Activated T-helper 1 cell treated with anti-CD3 and anti-CD28 coated beads, Interleukin-12 subunit alpha, Interleukin-12 subunit beta, Interleukin-2, Interleukin-4 antibody, amounts not matched to agents 30 ng/mL and 10 ng/mL and 1 ng/mL, durations not matched to agents 14 hours and 24 hours and 36 hours (primary cell): ENCODE results near the gene GPR15. TPM values are rescaled to one million over a fixed set of nuclear protein-coding genes. Genes with fewer than 3 reads are reported as not detected.

ENCODE experiments used
- DNase-seq: peaks from one replicate; pipeline ENCODE4 v3.0.0; 2021; ENCODE audit warnings: low spot score
- H3K27ac Mint-ChIP-seq: one replicate; pipeline ENCODE4 v1.8.0; 2021; ENCODE audit warnings: mild to moderate bottlenecking, mixed read lengths
- H3K27me3 Mint-ChIP-seq: one replicate; pipeline ENCODE4 v1.8.0; 2022; ENCODE audit warnings: mild to moderate bottlenecking, moderate library complexity, mixed read lengths; ENCODE audit not compliant: insufficient read depth
- H3K36me3 Mint-ChIP-seq: one replicate; pipeline ENCODE4 v1.8.0; 2021; ENCODE audit warnings: low read depth, mixed read lengths
- H3K4me1 Mint-ChIP-seq: one replicate; pipeline ENCODE4 v1.8.0; 2021; ENCODE audit warnings: low read depth, mixed read lengths
- H3K4me3 Mint-ChIP-seq: one replicate; pipeline ENCODE4 v1.8.0; 2021; ENCODE audit warnings: mild to moderate bottlenecking, moderate library complexity, mixed read lengths
- H3K9me3 Mint-ChIP-seq: one replicate; pipeline ENCODE4 v1.8.0; 2021; ENCODE audit warnings: mixed read lengths
- intact Hi-C: fragments of 100-400 bp; cut with micrococcal nuclease; formaldehyde crosslinking; loops from one replicate; pipeline ENCODE4 v1.15.1; 2024
- total RNA-seq: library from RNA; stranded (reverse); gene quantifications from 2 replicates; pipeline ENCODE4 v1.2.3, GENCODE V29; 2022

GPR15 gene
- total RNA-seq, 1 donor from 2014 or later = 5.6 TPM

- Mint-ChIP-seq H3K4me1 (peaks cover 81% of the 10 kb centered on the region), H3K36me3 (peaks cover 67% of the 10 kb centered on the region), H3K27ac (peak overlapping the region; percentile 64), H3K9me3 (no peaks in the 10 kb centered on the region), H3K4me3 (peak overlapping the region; percentile 97), H3K27me3 (no peaks in the 10 kb centered on the region)
- DNase-seq = no peak
- intact Hi-C loops = no loop called here
These were observed 13.0 kb upstream of the GPR15 start for GRCh38 chr3:98518816-98519215.

- Mint-ChIP-seq H3K9me3 (no peaks in the 10 kb centered on the region), H3K36me3 (peaks cover 66% of the 10 kb centered on the region), H3K4me3 (peak overlapping the region; percentile 97), H3K27ac (peak overlapping the region; percentile 64), H3K4me1 (peaks cover 83% of the 10 kb centered on the region), H3K27me3 (no peaks in the 10 kb centered on the region)
- DNase-seq = no peak
- intact Hi-C loops = no loop called here
These were observed 12.4 kb upstream of the GPR15 start for GRCh38 chr3:98519351-98519750.

DNA sequence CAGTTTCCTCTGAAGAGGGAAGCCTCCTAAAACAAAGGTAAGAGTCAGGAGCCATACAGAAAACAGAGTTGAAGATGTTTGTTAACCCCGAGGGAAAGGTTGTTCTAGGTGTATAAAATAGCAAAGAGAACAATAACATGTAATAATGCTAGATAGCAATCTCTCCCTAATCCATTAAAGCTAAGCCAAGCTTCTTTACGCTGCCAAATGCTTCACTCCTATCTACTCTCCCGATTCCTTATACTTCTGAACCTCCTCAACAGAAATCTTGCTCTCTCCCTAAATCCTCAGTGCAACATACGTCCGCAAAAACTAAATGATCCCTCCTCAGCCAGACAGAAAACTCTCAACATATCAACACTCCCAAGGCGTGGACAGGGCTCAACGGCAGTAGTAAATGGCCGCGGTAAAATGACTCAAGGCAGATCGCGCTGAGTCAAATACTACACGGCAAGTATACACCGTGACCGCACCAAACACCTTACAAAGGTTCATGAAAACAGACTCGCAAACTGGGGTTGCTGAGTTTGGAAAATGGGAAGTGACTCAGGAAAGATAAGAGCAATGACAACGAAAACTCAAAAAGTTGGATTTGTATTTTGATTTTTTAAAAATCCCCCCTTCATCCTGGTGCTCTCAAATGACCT, 9.8 kb upstream of the GPR15 start:
- H3K27me3 Mint-ChIP-seq = no peaks in the 10 kb centered on the region
- peaks cover 52% of the 10 kb centered on the region for H3K36me3 Mint-ChIP-seq
- peak; percentile 53 for DNase-seq
- H3K27ac Mint-ChIP-seq = peak overlapping the region; percentile 95
- peak overlapping the region; percentile 97 for H3K4me3 Mint-ChIP-seq
- intact Hi-C loops = loop anchor here (1.0 to 10.0 kb wide), 13 partner anchors 9 to 1739 kb away; partner anchors contain the start of genes CMSS1, CPOX, CRYBG3 and DCBLD2
- H3K9me3 Mint-ChIP-seq = no peaks in the 10 kb centered on the region
- H3K4me1 Mint-ChIP-seq = peaks cover 77% of the 10 kb centered on the region

DNA sequence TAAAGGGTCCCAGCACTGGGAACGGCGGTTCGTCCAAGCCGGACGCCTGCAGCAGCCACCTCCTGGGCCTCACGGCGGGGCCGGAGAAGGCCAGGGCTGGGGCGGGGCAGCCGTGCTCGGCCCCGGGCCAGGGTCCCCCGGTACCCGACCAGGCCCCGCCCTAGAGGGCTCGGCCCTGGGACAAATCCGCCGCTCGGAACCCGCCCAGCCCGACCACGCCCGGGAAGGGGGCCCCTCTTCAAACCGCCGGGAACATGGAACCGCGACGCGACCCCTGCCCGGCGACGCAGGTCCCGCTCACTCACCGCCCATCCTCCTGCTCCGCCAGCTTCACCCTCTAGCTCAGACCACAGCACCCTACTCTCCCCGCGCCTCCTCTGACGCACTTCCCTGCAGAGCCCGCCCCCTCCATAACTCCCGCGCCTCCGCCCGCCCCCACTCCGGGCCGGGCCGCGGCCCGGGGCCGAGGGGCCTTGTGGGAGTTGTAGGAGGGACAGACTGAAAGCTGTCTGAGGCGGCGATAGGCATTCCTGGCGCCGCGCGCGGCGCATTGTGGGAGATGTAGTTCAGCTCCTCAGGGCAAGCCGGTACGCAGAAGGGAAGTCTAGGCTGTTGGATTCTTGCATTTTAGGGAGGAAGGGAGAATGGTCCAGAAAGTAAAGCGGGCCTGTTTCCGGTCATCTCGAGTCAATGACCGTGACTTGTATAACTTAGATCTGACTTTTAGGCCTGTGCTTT, 9.1 kb upstream of the GPR15 start, which contains the start of gene CLDND1:
Gene CLDND1 (minus strand): TSS at position 359 of the 738 bp plus-strand sequence. CDS start 1,478 bp downstream, outside the sequence.
- no peaks in the 10 kb centered on the region for H3K9me3 Mint-ChIP-seq
- H3K27ac Mint-ChIP-seq = peak within 1 kb of the TSS; percentile 95
- intact Hi-C loops = loop anchor here (1.0 to 10.0 kb wide), 14 partner anchors 9 to 1738 kb away; partner anchors contain the start of genes ARL6, CMSS1, CPOX and CRYBG3
- peaks cover 48% of the 10 kb centered on the region for H3K36me3 Mint-ChIP-seq
- DNase-seq = peak; percentile 95
- no peaks in the 10 kb centered on the region for H3K27me3 Mint-ChIP-seq
- H3K4me3 Mint-ChIP-seq = peak within 1 kb of the TSS; percentile 97
- peaks cover 77% of the 10 kb centered on the region for H3K4me1 Mint-ChIP-seq

DNA sequence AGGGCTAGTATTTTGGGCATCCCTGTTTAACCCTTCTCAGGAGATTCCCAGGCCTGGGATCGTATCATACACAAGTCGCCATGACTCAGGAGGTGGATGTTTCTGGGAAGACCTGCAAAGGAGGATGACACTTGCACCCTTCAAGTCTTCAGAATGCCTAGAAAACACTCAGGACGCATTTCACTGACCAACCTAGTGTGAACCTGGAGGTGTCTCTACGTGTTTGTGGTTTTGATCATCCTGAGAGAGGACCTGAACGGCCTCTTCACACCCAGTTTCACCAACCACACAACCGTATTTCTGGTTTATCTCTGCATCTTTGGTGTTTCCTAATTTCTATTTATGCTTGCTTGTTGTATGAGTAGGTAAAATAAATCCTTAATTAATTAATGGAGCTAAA, 6.3 kb upstream of the GPR15 start:
- Mint-ChIP-seq H3K27ac (peak overlapping the region; percentile 61), H3K4me3 (peak overlapping the region; percentile 53), H3K4me1 (peaks cover 71% of the 10 kb centered on the region)

DNA sequence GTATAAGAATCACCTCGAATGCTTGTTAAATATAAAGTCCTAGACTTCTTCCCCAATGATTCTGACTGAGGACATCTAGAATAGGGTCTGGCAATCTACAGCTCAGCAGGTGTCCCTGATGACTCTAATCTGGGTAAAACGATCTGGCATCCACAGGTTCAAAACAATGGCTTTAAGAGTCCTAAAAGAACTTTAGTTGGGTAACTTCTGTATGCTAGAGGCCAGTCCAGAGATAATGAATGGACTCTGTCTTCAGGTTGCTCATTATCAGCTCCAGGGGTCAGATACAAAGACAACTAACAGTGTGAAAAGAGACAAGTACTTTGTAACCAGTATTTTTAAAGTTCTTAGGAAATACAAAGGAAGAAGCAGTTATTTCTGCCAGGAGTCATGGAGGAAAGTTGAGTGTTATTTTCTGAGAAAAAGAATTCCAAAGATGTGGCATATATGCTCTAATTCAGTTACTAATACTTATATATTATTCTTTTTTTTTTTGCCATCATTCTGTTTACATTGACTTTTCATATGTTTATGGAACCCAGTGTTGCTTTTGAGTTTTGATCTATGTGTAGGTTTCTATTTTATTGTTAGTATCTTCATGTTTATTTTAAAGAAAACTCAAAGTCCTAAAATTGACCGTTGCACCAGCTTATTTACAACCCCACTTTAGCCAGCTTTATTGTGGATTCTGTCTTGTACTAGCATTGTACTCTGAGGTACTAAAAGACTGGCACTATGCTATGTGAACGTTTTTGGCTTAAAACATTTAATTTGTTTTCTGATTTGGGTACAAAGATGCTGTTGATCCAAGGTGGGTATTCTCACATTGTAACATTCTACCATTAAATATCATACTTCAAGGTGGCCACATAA, 3.1 kb upstream of the GPR15 start:
- Mint-ChIP-seq H3K36me3 (peaks cover 37% of the 10 kb centered on the region), H3K4me3 (peak overlapping the region; percentile 5), H3K9me3 (no peaks in the 10 kb centered on the region), H3K27ac (peak overlapping the region; percentile 27), H3K27me3 (no peaks in the 10 kb centered on the region), H3K4me1 (peaks cover 84% of the 10 kb centered on the region)
- no peak for DNase-seq
- intact Hi-C loops = loop anchor here (10.0 kb wide), 1 partner anchor 704 kb away; the partner anchor contains the start of gene CRYBG3

More for the DNA sequence above, 6.3 kb upstream of the GPR15 start:
- DNase-seq = no peak
- intact Hi-C loops = loop anchor here (10.0 kb wide), 1 partner anchor 701 kb away; the partner anchor contains the start of gene CRYBG3
- Mint-ChIP-seq H3K9me3 (no peaks in the 10 kb centered on the region), H3K27me3 (no peaks in the 10 kb centered on the region), H3K36me3 (peaks cover 27% of the 10 kb centered on the region)

DNA sequence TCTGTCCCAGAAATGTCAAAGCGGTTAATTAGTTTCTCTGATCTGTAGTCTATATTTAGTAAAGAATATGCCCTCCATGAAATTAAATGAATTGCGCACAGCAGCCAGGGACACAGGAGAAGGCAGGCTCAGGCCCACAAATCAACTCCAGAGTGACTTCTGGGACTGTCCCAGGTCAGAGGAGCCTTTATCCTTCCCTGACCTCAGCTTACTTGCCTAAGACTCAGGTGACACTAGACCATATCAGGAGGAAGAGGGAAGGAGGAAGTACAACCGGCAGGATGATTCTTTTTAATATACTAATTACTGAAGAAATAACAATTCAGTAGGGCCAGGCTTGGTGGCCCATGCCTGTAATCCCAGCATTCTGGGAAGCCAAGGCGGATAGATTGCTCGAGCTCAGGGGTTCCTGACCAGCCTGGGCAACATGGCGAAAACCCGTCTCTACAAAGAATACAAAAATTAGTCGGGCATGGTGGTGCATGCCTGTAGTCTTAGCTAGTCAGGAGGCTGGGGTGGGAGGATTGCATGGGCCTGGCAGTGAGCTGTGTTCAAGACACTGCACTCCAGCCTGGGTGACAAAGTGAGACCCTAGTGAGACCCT, 1.8 kb upstream of the GPR15 start:
- no peak for DNase-seq
- peak overlapping the region; percentile 60 for H3K4me3 Mint-ChIP-seq
- H3K36me3 Mint-ChIP-seq = peaks cover 33% of the 10 kb centered on the region
- intact Hi-C loops = loop anchor here (10.0 kb wide), 1 partner anchor 705 kb away; the partner anchor contains the start of gene CRYBG3
- H3K27ac Mint-ChIP-seq = peak overlapping the region; percentile 6
- H3K4me1 Mint-ChIP-seq = peaks cover 72% of the 10 kb centered on the region
- no peaks in the 10 kb centered on the region for H3K9me3 Mint-ChIP-seq
- H3K27me3 Mint-ChIP-seq = no peaks in the 10 kb centered on the region

- H3K4me1 Mint-ChIP-seq = peaks cover 65% of the 10 kb centered on the region
- H3K36me3 Mint-ChIP-seq = peaks cover 33% of the 10 kb centered on the region
- no peaks in the 10 kb centered on the region for H3K27me3 Mint-ChIP-seq
These were observed 1.1 kb upstream of the GPR15 start for GRCh38 chr3:98530676-98531075.

DNA sequence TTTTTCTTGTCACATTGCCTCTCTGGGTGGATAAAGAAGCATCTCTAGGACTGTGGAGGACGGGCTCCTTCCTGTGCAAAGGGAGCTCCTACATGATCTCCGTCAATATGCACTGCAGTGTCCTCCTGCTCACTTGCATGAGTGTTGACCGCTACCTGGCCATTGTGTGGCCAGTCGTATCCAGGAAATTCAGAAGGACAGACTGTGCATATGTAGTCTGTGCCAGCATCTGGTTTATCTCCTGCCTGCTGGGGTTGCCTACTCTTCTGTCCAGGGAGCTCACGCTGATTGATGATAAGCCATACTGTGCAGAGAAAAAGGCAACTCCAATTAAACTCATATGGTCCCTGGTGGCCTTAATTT, 478 bp downstream of the GPR15 start:
- peaks cover 31% of the 10 kb centered on the region for H3K36me3 Mint-ChIP-seq
- peak overlapping the region; percentile 80 for H3K4me3 Mint-ChIP-seq
- no peaks in the 10 kb centered on the region for H3K9me3 Mint-ChIP-seq
- no peaks in the 10 kb centered on the region for H3K27me3 Mint-ChIP-seq
- peak overlapping the region; percentile 60 for H3K27ac Mint-ChIP-seq
- intact Hi-C loops = no loop called here
- DNase-seq = no peak
- peaks cover 73% of the 10 kb centered on the region for H3K4me1 Mint-ChIP-seq

More at GRCh38 chr3:98530676-98531075, 1.1 kb upstream of the GPR15 start:
- intact Hi-C loops = no loop called here
- H3K9me3 Mint-ChIP-seq = no peaks in the 10 kb centered on the region
- H3K4me3 Mint-ChIP-seq = peak overlapping the region; percentile 57
- no peak for DNase-seq
- no peak overlapping the region for H3K27ac Mint-ChIP-seq

GRCh38 chr3:98532709-98533571, 1.2 kb downstream of the GPR15 start:
- Mint-ChIP-seq H3K4me1 (peaks cover 67% of the 10 kb centered on the region), H3K36me3 (peaks cover 31% of the 10 kb centered on the region), H3K9me3 (no peaks in the 10 kb centered on the region), H3K27me3 (no peaks in the 10 kb centered on the region), H3K27ac (peak overlapping the region; percentile 66), H3K4me3 (peak overlapping the region; percentile 80)
- no peak for DNase-seq
- intact Hi-C loops = no loop called here

- H3K27ac Mint-ChIP-seq = peak overlapping the region; percentile 7
- peak overlapping the region; percentile 80 for H3K4me3 Mint-ChIP-seq
- peaks cover 68% of the 10 kb centered on the region for H3K4me1 Mint-ChIP-seq
- no peak for DNase-seq
- no peaks in the 10 kb centered on the region for H3K9me3 Mint-ChIP-seq
- intact Hi-C loops = no loop called here
- H3K36me3 Mint-ChIP-seq = peaks cover 30% of the 10 kb centered on the region
- no peaks in the 10 kb centered on the region for H3K27me3 Mint-ChIP-seq
These were observed 2.4 kb downstream of the GPR15 start for GRCh38 chr3:98534168-98534567.
